GM21723 (cell line): Measurements from ENCODE around the gene DCD.

ENCODE experiments used
- ATAC-seq: cut with Tn5 transposase; IDR thresholded peaks from one replicate; pipeline ENCODE4 v1.9.1; 2021; ENCODE audit warnings: mild to moderate bottlenecking, moderate library complexity; ENCODE audit not compliant: unreplicated experiment

The DCD gene

GRCh38 chr12:54608769-54609168, 39.4 kb downstream of the DCD start:
- no peak for ATAC-seq

GRCh38 chr12:54608156-54608555, 40.0 kb downstream of the DCD start:
- no peak for ATAC-seq

DNA sequence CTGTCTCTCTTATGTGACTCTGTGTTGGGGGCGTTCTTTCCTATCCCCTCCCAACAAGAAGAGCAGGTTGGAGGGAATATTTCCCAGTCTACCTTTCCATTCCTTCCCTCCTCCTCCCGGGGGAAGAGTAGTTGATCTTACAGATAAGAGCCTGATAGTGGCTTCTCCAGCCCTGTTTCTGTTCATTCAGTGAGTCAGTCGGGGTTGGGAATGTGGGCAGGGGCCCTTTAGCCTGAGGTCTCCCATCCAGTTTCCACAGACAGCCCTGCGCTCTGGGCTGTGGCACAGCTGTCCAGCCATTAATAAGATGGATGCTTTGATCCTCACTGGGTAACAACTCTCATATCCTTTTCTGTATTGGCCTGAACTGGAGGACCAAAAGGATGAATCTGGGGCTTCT, 41.6 kb downstream of the DCD start:
- no peak for ATAC-seq

GRCh38 chr12:54605138-54605970, 42.8 kb downstream of the DCD start:
- no peak for ATAC-seq

GRCh38 chr12:54604436-54604835, 43.7 kb downstream of the DCD start:
- no peak for ATAC-seq

DNA sequence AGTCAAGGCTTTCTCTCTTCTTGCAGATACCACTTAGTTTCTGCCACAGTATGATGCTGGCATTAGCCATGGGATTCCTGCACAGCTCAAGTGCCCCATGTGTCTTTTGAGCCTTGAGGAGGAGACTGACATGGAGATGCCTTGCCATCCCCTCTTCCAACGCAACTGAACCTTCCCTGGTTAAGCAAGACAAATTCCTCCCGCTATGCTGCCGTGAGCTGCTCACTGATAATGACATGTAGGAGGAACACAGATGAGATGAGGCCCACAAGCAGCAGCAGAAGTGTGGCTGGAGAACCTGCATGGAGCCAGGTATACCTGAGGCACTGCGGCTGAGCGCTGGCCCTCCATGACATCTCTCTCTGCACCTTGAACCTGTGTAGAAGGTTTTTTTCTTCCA, 44.3 kb downstream of the DCD start:
- ATAC-seq, result no peak

DNA sequence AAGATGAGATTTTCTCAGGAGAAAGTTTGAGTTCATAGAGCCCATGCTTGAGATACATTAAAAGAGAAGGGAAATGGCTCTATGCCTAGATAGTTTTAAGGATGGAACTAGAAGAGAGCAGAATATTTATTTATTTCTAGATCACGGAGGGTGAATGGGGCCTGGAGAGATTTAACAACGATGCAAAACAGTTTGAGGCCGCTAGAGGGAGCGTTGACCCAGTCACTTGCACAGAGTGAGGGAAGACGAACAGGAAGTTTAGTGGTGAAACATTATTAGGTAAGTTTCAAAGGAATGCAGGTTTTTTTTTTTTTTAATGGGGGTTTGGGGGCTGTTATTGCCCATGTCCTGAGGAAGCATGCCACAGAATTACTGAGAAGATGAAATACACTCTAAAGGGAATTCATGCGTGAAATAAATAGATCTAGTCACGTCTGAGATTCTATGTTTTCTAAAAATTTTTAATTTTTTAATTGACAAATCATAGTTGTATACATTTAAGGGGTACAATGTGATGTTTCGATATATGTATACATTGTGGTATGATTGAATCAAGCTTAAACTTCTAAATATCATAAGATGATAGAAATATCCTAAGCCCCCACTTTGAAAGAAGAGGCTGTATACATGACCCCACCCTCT, 44.9 kb downstream of the DCD start:
- ATAC-seq, result peak; percentile 97

GRCh38 chr12:54602661-54603060, 45.5 kb downstream of the DCD start:
- no peak for ATAC-seq

DNA sequence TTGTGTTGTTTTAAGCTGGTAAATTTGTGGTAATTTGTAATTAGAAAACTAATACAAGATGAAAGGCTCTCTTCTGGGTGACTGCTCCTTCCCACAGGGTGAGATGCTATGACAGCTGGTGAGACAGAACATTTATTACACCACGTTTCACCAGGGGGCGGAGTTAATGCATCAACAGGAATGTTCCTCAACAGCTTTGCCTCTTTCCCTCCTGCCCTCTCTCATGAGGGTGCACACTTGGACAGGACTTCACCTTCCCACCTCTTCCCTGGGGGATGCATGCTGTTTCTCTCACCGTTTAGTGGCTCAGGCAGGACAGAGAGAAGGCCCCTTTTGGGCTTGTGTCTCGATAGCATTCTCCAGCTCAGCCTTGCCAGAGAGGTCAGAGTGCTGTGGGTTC, 46.3 kb downstream of the DCD start:
- no peak for ATAC-seq

DNA sequence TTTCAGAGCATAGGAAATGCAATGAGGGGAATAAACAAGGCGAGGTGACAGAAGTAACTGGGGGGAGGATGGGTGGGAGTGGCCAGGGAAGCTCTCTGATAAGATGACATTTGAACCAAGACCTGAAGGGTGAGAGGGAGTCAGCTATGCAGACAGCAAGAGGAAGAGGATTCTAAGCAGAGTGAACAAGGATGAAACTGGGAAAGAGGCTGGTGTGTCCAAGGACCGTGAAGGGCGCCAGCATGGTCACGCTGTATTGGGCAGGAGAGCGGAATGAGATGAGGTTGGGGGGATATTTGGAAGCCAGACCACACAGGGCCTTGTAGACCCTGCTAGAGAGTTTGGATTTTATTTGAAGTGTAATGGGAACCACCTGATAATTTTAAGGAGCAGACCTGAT, 49.2 kb downstream of the DCD start:
- ATAC-seq, result no peak

DNA sequence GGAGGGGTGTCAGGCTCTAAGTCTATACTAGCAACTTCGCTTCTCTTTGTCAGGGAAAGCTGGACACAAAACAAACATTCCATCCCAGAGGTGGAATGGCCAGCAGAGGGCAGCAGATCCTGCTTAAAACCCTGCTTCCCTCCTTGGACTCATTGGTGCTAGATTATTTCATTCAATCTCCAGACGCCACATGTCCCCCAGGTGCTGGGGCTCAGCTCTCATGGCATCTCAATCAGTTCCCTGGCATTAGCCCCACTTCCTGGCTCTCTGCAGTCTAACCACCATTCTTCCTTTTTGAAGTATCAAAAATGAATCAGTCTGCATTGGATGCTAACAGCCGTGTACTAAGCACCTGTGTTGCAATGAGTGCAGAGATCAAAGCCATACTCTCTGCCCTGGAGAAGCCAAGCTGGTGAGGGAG, 51.6 kb downstream of the DCD start:
- ATAC-seq, result peak; percentile 57

DNA sequence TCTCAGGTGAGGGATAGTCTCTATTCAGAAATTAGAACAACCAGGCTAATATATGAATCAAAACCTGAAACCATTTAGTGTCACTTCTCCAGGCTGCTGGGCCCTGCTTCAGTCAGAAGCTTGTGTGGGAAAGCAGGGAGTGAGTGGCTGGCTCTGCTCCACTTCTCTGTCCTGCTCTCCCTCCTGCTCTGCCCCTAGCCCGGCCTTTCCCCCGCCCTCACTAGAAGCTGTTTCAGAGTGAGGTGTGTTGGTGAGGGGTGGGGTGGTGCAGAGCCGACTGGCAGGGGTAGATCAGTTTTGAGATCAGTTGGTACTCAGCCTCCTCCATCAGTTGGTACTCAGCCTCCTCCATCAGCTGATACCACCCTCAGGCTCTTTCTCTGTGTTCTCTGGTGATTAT, 52.7 kb downstream of the DCD start:
- no peak for ATAC-seq
